OCI-LY1 (cell line): ENCODE data around the gene EEF1A1.

Experiments
- CTCF ChIP-seq: fragments of 200-600 bp; sonication (generic), shearing (Covaris generic); IDR thresholded peaks from 2 replicates; pipeline ENCODE4 v1.5.1; 2017; ENCODE audit warnings: mild to moderate bottlenecking, antibody characterized with exemption, low read length, moderate library complexity, mixed read lengths
- EZH2 ChIP-seq: fragments of 200-600 bp; sonication (generic), shearing (Covaris generic); IDR thresholded peaks from 2 replicates; pipeline ENCODE4 v1.8.0; 2017; ENCODE audit warnings: borderline replicate concordance, mixed run types, mild to moderate bottlenecking, antibody characterized with exemption, low read length, moderate library complexity, mixed read lengths

- no peak for TF ChIP-seq CTCF
- no peak for TF ChIP-seq EZH2
These were observed 33.4 kb downstream of the EEF1A1 start for GRCh38 chr6:73487473-73487872.
